ENCODE measurements around the gene FLII. TPM values are rescaled to one million over a fixed set of nuclear protein-coding genes. Genes with fewer than 3 reads are reported as not detected.

FLII gene
- total and polyA plus RNA-seq, 2 of the 8 experiments (the other 6 are each of a cell fraction or from before 2014, with no cell fraction given): 300 to 549 TPM

- no peak for TF ChIP-seq CHD7 (IDR thresholded peaks at IDR 0.05; ENCODE audit: insufficient replicate concordance, low read length)
- no peak for TF ChIP-seq HDAC6 (IDR thresholded peaks at IDR 0.05; ENCODE audit: low read depth, low read length)
- no peak for TF ChIP-seq RXRA (IDR thresholded peaks at IDR 0.05; ENCODE audit: insufficient read depth, low read depth, low read length)
- no peak for TF ChIP-seq CTCF (IDR thresholded peaks at IDR 0.05; ENCODE audit: control extremely low read depth in 1 of 3, insufficient read depth in 1 of 3, low read depth in 1 of 3, low read length in 3 of 3)
- TF ChIP-seq SP2 (IDR thresholded peaks at IDR 0.05; ENCODE audit: low read length): no peak
- no peak for TF ChIP-seq POLR2AphosphoS5 (IDR thresholded peaks at IDR 0.05; ENCODE audit: low read depth, low read length)
- no peak for TF ChIP-seq TAF1 (IDR thresholded peaks at IDR 0.05; ENCODE audit: low read depth, low read length)
- no peak for TF ChIP-seq SIRT6 (IDR thresholded peaks at IDR 0.05; ENCODE audit: low read length)
- TF ChIP-seq ZNF274 (IDR thresholded peaks at IDR 0.05; ENCODE audit: borderline replicate concordance, extremely low read depth, low read length): no peak
These were observed 29.3 kb downstream of the FLII start (continued) for GRCh38 chr17:18229254-18229653.
